ENCODE measurements around the gene PLS1.
"Not testable (repeated sequence)": the region's sequence is repeated elsewhere in the genome, so short reads cannot be mapped to it uniquely, and the experiment has no call there.

PLS1 gene

DNA sequence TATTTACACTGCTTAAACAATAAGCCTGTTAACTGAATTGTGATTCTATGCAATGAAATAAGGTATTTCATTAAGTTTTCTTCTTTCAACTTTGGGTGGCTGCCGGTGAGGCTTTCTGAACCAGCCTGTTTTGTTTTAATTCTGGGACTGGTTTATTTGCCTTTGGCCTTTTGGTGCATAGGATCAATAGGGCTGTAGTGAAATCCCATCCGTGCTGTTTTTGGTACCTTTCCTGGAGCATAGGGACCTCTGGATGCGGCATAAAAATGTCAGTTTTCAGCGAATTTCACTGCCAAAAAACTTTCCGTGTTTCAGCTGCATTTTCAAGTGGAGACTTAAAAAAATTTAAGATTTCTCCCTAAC, 514 bp downstream of the PLS1 start:
- no peak for DNase-seq (ENCODE audit: low read depth, low spot score)

DNA sequence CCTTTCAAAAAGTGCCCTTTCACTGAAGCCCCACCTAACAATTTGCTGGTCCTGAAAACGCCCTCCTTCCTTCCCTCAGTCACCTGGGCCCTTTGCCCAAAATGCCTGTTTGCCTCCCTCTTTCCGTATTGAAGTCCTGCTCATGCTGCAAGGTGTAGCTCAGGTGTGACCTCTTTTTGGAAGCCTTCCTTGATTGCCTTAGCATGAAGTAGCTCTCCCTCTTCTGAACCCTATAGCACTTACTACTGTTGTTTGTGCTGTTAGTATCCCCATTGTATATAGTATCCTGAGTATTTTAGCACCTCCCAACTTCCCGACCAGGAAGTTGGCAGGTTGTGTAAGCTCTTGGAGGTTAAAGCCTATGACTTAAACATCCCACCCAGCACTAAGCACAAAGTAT, 1.7 kb downstream of the PLS1 start:
- DNase-seq (ENCODE audit: low read depth, low spot score) = no peak

DNA sequence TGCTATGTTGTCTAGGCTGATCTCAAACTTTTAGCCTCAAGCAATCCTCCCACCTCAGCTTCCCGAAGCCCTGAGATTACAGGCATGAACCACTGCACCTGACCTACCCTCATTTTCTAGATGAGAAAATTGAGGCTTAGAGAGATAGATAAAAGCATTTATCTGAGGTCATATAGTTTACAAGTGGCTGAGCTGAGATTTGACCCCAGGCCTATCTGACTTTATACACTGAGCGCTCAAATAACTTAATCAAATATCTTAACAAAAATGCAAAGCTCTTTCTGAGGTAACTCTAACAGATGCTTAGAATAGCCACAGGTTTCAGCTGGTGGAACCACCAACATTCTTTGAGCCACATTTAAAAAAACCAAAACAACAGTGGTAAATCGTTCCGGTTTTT, 5.5 kb downstream of the PLS1 start:
- peak; percentile 46 for DNase-seq (ENCODE audit: low read depth, low spot score)

DNA sequence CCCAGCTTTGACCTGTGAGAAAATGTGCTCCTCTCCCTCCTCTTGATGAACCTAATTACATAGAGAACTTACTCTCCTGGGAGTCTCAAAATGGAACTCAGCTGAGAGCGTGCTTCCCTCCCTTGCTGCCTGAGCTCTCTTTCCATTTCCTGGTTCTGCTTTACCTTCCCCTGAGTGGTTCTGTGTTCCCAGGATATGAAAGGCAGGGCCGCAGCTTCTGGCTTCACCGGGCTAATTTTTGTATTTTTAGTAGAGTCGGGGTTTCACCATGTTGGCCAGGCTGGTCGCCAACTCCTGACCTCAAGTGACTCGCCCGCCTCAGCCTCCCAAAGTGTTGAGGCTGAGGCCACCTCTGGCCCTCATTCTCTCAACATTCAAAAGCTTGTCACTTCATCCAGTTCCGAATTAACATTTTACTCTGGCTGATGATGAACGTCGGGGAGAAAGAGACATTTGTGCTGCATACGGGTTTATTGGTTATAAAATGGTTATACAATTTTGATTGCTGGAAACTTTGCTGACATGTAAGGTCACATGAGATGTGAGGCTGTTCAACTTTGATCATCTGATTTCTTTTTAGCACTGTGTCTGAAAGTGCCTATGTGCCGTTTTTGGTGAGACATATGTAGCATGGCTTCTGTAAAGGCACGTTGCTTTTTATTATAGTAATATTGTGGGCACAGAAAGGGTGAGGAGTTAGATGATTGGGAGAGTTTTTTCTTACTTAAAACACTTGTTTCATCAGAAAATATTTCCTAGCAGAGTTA, 6.6 kb downstream of the PLS1 start:
- peak; percentile 15 for DNase-seq (ENCODE audit: low read depth, low spot score)

DNA sequence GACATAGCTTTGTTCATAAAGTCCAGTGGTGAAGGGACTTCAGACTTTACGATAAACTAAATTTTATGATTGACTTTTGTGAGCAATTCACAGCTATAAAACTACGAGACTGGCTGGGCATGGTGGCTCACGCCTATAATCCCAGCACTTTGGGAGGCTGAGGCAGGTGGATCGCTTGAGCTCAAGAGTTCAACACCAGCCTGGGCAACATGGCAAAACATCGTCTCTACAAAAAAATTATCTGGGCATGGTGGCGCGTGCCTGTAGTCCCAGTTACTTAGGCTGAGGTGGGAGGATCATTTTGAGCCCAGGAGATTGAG, 7.2 kb downstream of the PLS1 start:
- DNase-seq (ENCODE audit: low read depth, low spot score) = not testable (repeated sequence)

DNA sequence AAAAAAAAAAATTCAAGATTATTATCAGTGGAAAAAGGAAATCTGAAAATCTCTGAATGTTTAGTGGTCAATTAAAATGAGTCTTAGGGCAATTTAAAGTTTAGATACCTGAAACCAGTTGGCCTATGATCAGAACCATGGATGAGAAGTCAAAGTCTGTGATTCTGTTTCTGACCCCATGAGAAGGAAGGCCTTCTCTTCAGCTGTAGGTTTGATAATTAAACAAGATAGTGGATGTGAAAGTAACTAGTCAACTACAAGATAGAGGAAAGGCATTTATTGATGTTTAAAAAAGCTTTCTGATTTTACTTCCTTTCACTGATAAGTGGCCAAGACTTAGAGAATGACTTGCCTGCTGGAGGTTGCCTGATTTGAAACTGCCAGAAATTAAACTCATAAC, 8.7 kb downstream of the PLS1 start:
- DNase-seq (ENCODE audit: low read depth, low spot score) = no peak

DNA sequence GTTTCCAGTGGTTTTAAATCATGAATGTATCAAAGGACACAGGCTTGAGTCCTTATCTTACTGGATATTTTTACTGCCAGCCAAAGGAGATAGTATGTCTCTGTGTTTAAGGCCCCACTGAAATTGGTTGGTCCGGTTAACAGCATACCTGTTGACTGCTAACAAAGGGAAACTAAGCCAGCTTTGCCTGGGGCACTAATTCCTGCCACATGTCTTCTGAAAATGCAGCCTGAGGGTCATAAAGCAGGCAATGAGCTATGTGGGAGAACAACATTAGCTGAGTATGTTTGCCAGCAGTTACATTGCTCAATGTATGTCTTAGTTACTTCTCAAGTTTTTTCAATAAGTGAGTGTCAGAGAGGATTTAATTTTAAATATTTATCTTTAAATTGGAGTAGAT, 12.4 kb downstream of the PLS1 start:
- DNase-seq (ENCODE audit: low read depth, low spot score) = no peak

DNA sequence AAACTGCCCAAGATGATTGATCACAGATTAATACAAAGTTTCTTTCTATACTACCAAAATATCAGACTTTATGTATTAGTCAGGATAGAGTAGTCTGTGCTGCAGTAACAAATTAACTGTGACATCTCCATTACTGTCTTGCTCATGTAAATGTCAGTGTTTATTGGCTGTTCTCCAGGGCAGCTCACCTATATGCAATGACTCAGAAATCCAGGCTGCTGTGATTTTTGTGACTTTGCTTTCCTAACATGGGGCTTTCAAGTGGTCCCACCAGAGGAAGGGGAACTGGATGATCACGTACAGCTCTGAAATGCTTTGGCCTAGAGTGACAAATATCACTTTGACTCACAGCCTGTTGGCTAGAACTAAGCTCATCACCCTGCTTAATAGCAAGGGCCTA, 12.9 kb downstream of the PLS1 start:
- DNase-seq (ENCODE audit: low read depth, low spot score) = no peak

DNA sequence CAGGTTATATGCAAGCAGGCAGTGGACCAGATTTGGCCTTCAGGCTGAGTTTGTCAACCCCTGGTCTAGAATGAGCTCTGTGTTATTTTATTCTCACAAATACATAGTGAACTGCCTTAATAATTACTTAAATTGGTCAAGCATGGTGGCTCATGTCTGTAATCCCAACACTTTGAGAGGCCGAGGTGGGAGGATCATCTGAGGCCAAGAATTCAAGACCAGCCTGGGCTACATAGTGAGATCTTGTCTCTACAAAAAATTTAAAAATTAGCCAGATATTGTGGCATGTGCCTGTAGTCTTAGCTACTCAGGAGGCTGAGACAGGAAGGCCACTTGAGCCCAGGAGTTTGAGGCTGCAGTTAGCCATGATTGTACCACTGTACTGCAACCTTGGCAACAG, 15.0 kb downstream of the PLS1 start:
- no peak for DNase-seq (ENCODE audit: low read depth, low spot score)

DNA sequence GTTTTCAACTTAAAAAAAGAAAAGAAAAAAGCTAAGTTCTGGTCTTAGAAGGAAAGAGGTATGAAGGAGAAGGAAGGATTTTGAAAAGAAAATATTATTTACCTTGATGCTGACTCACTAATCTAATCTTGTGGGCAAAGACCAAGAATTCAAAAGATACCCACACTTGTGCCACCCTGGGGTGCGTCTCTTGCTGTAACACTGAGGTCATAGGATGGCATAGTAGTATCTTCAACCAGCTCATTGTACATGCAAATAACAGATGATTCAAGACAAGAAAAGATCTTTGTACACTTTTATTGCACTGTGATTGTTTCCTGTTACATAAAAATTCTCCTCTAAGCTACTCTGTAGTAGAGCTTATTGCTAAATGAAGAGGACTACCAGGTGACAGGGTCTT, 17.3 kb downstream of the PLS1 start:
- DNase-seq (ENCODE audit: low read depth, low spot score) = no peak

DNA sequence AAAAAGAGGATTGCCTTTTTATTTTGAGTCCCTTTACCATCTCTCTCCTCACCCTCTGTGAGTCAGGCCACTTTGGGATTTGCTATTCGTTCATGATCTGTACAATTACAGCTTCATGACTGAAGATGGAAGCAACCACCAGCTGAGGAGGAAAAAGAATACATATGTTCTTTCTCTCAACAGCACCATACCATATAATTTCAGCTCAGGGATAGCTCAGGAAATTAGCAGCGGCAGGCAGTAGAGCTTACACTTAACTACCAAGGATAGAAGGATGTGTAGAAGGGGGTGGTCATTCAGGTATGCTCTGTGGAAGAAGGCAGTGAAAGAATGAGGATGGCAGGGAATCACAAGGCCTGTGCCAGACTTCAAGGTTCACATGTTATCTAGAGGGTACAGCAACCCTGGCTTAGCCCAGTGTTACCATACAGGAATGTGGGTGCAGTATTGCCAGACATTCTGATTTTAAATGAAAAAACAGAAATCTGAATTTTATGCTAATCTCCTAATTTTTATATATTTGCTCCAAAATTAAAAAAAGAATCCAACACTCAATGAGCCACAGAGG, 17.9 kb downstream of the PLS1 start:
- no peak for DNase-seq (ENCODE audit: low read depth, low spot score)

DNA sequence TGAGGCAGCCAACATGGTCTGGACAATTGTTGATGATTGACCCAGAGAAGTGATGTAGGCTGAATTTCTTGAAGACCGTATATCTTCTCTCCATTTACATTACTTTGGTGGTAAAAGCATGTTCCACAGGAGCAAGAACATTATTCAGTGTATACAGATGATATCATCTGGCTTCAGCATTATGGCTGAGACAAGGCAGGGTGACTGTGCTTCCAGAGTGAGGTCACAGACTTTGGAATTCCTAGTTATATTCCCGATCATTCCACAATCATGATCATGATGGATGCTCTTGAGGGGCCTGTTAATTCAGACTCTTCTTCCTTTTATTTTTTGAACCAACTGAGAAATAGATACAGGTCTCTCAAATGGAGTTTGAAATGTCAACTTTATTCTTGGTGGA, 19.0 kb downstream of the PLS1 start:
- DNase-seq (ENCODE audit: low read depth, low spot score) = no peak

DNA sequence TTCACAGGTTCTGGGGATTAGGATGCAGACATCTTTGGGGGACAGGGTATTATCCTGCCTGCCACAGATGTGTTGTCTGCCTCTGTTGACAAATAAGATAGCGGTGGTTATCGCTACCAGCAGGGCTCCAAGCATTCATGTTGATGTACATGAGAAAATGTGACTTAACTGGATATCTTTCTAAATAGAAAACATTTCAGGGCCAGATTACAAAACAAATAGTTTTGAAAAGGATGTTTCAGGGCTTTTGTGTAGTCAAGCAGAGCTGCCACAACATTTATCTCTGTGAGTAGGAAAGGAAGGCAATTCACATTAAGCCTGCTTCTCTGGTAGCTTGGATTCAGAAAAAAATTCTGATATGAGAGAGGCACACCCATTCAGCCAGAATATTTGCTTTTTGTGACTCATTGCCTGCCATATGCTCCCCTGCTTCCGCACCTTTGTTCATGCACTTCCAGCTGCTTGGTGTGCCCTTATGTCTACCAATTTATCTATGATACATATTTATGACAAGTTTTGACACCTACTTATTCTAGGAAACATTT, 22.8 kb downstream of the PLS1 start:
- DNase-seq (ENCODE audit: low read depth, low spot score) = no peak

DNA sequence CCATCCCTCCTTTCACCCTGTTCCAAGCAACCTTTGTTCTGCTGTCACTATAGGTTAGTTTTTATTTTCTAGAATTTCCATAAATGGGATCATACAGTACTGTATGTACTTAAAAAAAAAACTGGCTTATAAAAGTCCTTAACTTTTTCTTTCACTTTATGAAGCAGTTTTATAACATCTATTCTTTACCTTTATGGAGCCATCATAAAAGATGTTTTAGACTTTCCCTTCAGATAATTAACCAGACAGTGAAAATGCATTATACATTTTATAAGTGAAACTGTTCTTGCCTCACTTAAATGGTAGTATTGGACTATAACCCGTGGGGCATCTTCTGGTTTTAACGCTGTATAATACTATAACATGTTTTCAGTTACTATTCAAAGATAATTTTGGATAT, 26.2 kb downstream of the PLS1 start:
- DNase-seq (ENCODE audit: low read depth, low spot score) = no peak

DNA sequence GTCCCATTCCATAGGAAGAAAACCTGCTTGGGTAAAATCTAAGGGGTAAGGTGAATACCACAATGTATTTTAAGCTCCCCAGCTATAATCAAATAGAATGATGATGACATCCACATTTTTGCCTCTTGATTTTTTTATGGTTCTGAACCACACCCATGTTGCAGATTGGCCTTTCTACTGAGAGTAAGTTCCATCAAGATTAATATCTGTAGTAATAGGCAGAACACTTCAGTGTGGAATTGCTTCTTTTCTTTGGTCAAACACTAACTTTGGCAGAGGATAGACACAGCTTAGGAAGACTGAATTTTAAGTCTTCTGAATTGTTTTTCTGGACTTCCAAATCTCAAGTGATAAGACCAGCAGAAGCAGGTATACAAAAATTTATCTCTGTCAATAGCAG, 27.0 kb downstream of the PLS1 start:
- no peak for DNase-seq (ENCODE audit: low read depth, low spot score)

DNA sequence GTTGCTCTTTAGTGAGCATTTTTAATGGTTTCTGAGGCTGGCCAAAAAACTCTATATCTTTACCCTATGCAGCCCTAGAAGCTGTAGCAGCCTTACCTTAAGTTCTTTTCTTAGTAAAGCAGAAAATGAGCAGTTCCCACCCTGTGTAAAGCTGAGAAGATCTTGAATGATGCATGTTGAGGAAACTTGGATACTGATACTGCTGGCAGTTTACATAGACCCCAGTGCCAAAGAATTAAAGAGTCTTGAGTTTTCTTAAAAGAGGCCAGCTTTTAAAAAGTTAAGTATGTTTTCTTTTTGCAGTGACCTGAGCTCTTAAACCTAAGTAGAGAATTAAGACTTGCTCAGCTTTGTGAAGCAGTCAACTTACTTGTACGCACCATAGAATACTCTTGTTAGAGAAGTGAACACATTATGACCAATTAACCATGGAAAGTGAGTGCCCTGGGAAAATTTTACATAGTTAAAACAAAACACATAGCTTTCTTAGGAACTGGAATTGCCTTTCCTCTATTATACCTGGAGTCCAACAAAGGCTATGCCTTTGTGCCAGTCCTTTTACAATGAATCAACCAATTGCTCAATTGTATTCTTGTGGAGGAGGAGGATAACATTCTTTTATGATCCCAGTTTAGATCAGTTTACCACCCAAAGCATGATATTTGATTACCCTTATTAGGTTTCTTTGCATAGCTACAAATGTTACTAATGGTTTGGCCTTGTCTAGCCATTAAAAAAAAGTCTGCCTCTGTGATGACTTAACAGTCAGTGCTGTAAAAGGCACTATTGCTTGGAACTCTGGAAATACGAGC, 28.4 kb downstream of the PLS1 start:
- DNase-seq (ENCODE audit: low read depth, low spot score) = no peak

DNA sequence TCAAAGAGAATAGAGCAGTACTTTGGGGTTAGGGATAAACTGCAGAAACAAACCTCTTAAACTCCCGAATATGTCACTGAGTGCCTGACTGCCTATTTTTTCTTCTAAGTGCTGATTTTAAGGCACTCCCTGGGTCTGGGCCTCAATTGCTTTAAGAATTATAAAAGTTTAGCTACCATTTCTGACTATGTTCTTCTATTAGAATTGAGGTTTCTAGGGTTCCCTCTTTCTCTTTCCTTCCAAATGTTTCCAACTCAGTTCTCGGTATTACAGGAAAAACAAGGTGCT, 28.9 kb downstream of the PLS1 start:
- DNase-seq (ENCODE audit: low read depth, low spot score) = no peak

DNA sequence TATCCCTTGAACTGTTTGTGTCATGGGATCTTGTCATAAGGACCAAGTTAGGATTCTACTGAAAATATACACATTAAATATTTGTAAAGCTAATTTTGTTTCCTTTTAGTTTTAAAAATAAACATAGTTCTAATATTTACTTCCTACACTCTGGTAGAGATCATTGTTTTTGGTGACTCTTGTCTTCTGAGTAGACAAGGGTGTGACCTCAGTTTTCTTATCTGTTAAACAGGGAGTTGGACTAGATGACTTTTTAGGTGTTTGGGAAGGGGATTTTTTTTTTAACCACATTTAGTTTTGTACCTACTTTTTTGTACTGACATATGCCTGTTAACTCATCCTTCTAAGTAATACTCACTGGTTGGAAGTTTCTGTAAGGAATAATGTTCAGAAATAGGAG, 30.8 kb downstream of the PLS1 start:
- no peak for DNase-seq (ENCODE audit: low read depth, low spot score)

DNA sequence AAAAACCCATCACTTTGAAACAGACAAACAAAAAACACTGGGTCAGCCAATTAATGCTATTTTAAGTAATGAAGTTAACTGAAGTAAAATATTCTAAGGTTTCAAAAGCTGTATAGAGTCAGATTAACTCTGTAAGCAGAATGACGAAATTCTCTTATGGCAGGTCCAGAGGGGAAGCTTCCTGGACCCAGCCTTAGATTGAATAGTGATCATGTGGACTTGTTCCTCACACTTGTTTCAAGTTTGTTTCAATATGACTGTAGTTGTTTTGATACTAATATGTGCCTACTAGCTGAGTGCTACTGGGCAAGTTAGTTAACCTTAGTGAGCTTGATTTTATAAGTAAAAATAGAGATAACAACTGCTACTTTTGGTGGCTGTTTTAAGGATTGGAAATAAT, 32.6 kb downstream of the PLS1 start:
- DNase-seq (ENCODE audit: low read depth, low spot score) = no peak

DNA sequence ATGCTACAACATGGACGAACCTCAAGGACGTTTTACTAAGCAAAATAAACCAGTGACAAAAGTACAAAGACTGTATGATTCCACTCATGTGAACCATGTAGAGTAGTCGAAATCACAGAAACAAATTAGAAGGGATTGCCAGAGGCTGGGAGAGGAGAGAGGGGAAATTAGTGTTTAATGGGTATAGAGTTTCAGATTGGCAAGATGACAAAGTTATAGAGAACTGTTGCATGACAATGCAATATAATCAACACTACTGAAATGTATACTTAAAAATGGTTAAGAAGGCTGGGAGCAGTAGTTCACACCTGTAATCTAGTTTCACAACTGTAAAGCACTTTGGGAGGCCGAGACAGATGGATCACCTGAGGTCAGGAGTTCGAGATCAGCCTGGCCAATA, 36.9 kb downstream of the PLS1 start:
- no peak for DNase-seq (ENCODE audit: low read depth, low spot score)

DNA sequence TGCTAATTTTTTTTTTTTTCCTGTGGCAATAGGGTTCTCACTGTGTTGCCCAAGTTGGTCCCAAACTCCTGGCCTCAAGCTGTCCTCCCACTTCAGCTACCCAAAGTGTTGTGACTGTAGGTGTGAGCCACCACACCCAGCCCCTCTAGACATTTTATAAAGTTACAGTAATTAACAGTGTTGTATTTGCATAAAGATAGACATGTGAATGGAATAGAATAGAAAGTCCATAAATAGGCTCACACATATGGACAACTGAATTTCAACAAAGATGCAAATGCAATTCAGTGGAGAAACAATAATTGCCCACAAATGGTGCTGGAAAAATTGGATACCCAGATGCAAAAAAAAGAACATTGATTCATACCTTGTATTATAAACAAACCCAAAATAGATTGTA, 39.9 kb downstream of the PLS1 start:
- no peak for DNase-seq (ENCODE audit: low read depth, low spot score)

DNA sequence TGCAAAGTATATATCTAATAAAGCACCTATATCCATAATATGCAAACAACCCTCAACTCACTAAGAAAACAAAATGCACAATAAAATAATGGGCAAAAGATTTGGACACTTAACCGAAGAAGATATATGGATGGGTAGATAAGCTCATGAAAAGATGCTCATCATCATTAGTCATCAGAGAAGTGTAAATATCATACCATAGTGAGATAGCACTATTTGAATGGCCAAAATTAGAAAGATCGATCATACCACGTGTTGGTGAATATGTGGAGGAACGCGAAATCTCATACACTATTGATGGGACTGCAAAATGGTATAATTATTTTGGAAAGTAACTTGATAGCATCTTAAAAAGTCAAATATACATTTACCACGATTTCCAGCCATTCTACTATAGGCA, 40.5 kb downstream of the PLS1 start:
- DNase-seq (ENCODE audit: low read depth, low spot score) = no peak

DNA sequence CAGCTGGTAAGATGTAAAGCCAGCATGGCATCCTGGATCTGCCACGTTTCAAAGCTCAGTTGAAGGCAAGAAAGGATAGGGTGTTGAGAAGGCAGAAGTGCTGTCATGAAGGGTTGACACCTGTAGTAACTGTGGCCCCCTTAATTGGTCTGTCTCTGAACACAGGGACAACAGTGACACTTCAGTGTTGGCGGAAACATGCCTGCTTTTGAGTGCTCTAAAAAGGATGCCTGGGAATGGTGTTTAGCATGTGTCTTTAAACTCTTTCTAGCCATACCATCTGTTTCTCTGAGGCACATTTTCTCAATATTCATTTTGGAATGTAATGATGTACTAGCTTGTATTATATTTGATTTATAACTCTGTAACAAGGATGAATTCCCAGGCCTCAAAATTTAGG, 42.1 kb downstream of the PLS1 start:
- no peak for DNase-seq (ENCODE audit: low read depth, low spot score)

All from astrocyte of the hippocampus (primary cell).